Measurements from ENCODE around the gene IKZF1. TPM values are rescaled to one million over a fixed set of nuclear protein-coding genes. Genes with fewer than 3 reads are reported as not detected.

Gene IKZF1
- total RNA-seq, 6 experiments from 2014 or later, result not detected

GRCh38 chr7:50428911-50429310 lies 124.4 kb downstream of the IKZF1 start:
- TF ChIP-seq, protein P1, sequence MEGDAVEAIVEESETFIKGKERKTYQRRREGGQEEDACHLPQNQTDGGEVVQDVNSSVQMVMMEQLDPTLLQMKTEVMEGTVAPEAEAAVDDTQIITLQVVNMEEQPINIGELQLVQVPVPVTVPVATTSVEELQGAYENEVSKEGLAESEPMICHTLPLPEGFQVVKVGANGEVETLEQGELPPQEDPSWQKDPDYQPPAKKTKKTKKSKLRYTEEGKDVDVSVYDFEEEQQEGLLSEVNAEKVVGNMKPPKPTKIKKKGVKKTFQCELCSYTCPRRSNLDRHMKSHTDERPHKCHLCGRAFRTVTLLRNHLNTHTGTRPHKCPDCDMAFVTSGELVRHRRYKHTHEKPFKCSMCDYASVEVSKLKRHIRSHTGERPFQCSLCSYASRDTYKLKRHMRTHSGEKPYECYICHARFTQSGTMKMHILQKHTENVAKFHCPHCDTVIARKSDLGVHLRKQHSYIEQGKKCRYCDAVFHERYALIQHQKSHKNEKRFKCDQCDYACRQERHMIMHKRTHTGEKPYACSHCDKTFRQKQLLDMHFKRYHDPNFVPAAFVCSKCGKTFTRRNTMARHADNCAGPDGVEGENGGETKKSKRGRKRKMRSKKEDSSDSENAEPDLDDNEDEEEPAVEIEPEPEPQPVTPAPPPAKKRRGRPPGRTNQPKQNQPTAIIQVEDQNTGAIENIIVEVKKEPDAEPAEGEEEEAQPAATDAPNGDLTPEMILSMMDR (IDR thresholded peaks at IDR 0.05), result no peak
- H3K36me3 Mint-ChIP-seq (ENCODE audit: low read depth), result no peaks in the 10 kb centered on the region
- no peaks in the 10 kb centered on the region for H3K9me3 Mint-ChIP-seq
- no peak overlapping the region for H3K4me3 Mint-ChIP-seq
- H3K4me1 Mint-ChIP-seq (ENCODE audit: low read depth), result no peaks in the 10 kb centered on the region
- no peak for DNase-seq
- H3K27me3 Mint-ChIP-seq (ENCODE audit: insufficient read depth), result no peaks in the 10 kb centered on the region; the same call in 1 of the 2 replicates
- H3K27ac Mint-ChIP-seq, result no peak overlapping the region

GRCh38 chr7:50431316-50431715 lies 126.8 kb downstream of the IKZF1 start:
- H3K27ac Mint-ChIP-seq, result no peak overlapping the region
- no peaks in the 10 kb centered on the region for H3K9me3 Mint-ChIP-seq
- no peak for DNase-seq
- H3K27me3 Mint-ChIP-seq (ENCODE audit: insufficient read depth), result no peaks in the 10 kb centered on the region; the same call in 1 of the 2 replicates
- H3K4me3 Mint-ChIP-seq, result no peak overlapping the region
- TF ChIP-seq, protein P1 (IDR thresholded peaks at IDR 0.05), result no peak
- peaks cover 8% of the 10 kb centered on the region for H3K4me1 Mint-ChIP-seq (ENCODE audit: low read depth)
- no peaks in the 10 kb centered on the region for H3K36me3 Mint-ChIP-seq (ENCODE audit: low read depth)

GRCh38 chr7:50431722-50432305 lies 127.3 kb downstream of the IKZF1 start:
- H3K27me3 Mint-ChIP-seq (ENCODE audit: insufficient read depth), result no peaks in the 10 kb centered on the region; the same call in 1 of the 2 replicates
- H3K36me3 Mint-ChIP-seq (ENCODE audit: low read depth), result no peaks in the 10 kb centered on the region
- no peaks in the 10 kb centered on the region for H3K9me3 Mint-ChIP-seq
- no peak overlapping the region for H3K4me3 Mint-ChIP-seq
- TF ChIP-seq, protein P1 (IDR thresholded peaks at IDR 0.05), result no peak
- no peak for DNase-seq
- H3K4me1 Mint-ChIP-seq (ENCODE audit: low read depth), result peaks cover 13% of the 10 kb centered on the region
- H3K27ac Mint-ChIP-seq, result no peak overlapping the region

GRCh38 chr7:50436133-50436806 lies 131.8 kb downstream of the IKZF1 start:
- Mint-ChIP-seq H3K27ac (peak overlapping the region; percentile 80), H3K4me1 (ENCODE audit: low read depth) (peaks cover 17% of the 10 kb centered on the region), H3K4me3 (no peak overlapping the region), H3K27me3 (ENCODE audit: insufficient read depth) (no peaks in the 10 kb centered on the region; the same call in 1 of the 2 replicates), H3K9me3 (no peaks in the 10 kb centered on the region), H3K36me3 (ENCODE audit: low read depth) (peaks cover 21% of the 10 kb centered on the region)
- TF ChIP-seq, protein P1 (IDR thresholded peaks at IDR 0.05), result no peak
- DNase-seq, result peak; percentile 73

- Mint-ChIP-seq H3K27ac (peak overlapping the region; percentile 52; the same call in 1 of the 2 replicates), H3K4me3 (no peak overlapping the region), H3K36me3 (ENCODE audit: low read depth) (peaks cover 15% of the 10 kb centered on the region), H3K4me1 (ENCODE audit: low read depth) (peaks cover 37% of the 10 kb centered on the region), H3K9me3 (no peaks in the 10 kb centered on the region), H3K27me3 (ENCODE audit: insufficient read depth) (0 out of 2 replicates have a peak, but pooled peaks cover 3% of the 10 kb centered on the region)
- peak; percentile 55 for DNase-seq
- TF ChIP-seq, protein P1 (IDR thresholded peaks at IDR 0.05), result no peak
Observed at GRCh38 chr7:50446542-50446960, 142.0 kb downstream of the IKZF1 start.

Measured in HFFc6 (cell line).